ENCODE results near the gene GSTM4. TPM values are rescaled to one million over a fixed set of nuclear protein-coding genes. Genes with fewer than 3 reads are reported as not detected.

Gene GSTM4
- 22.6 TPM for total RNA-seq
- long read RNA-seq, transcript GSTM4-201 (8 exons, 1,321 nt): minor isoform, 10 of 33 reads
- long read RNA-seq, transcript GSTM4-204 (8 exons, 1,412 nt): major isoform, 13 of 33 reads
- long read RNA-seq, partial matches to known transcripts: 2 of 33 reads
- long read RNA-seq, other reads (novel, unspliced or antisense): 8 of 33 reads

DNA sequence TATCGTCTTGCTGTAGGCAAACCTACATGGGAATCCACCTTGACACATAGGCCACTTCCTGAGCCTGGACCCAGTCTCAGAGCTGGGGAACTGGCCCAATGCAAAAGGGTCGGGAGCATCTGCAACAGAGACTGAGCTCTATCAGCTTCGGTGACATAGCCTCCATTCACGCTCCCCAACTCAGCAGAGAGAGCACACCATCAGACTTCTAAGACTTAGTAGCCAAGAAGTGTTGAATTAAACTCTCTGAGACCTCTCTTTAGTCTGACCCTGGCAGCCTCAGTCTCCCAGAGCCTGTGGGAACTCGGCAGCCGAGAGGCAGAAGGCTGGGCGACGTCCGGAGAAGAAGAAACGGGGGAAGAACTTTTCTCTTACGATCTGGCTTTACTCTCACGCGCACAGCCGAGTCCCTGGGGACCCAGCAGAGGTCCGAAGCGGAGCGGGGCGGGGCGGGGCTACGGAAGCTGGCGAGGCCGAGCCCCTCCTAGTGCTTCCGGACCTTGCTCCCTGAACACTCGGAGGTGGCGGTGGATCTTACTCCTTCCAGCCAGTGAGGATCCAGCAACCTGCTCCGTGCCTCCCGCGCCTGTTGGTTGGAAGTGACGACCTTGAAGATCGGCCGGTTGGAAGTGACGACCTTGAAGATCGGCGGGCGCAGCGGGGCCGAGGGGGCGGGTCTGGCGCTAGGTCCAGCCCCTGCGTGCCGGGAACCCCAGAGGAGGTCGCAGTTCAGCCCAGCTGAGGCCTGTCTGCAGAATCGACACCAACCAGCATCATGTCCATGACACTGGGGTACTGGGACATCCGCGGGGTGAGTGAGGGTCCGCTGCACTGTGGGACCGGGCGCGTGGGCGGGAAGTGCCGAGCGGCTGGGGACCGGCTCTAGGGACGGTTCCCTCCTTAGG is at the start of gene GSTM4:
Gene GSTM4, plus strand, starts transcription at position 485 of the 905 bp plus-strand sequence. Its CDS starts 291 bp downstream, at position 776.
- peak; percentile 94 for DNase-seq (ENCODE audit: low spot score)

GRCh38 chr1:109609881-109610280 is 46.0 kb upstream of the GSTM4 start:
- DNase-seq (ENCODE audit: low spot score): no peak

DNA sequence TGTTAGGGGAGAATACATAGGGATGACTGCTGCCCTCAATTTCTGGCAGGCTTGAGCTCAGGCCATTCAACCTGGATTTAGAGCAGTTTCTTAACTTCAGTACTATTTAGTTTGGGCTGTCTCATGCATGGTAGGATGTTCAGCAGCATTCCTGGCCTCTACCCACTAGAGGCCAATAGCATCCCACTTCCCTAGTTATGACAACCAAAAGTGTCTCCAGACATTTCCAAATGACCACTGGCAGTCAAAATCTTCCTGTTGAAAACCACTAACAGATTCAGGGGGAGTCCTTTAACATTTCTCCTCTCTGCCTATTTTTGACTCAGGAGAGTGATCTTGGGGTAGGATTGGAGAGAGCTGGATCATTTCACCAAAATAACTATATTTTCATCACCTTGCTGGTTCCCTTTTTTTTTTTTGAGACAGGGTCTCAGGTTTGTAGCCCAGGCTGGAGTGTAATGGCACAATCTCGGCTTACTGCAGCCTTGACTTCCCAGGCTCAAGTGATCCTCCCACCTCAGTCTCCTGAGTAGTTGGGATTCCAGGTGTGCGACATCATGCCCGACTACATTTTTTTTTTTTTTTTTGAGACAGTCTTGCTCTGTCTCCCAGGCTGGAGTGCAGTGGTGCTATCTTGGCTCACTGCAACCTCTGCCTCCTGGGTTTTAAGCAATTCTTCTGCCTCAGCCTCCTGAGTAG is 45.1 kb upstream of the GSTM4 start:
- no peak for DNase-seq (ENCODE audit: low spot score)

- DNase-seq (ENCODE audit: low spot score): no peak
These were observed 44.5 kb upstream of the GSTM4 start for GRCh38 chr1:109611308-109611990.

DNA sequence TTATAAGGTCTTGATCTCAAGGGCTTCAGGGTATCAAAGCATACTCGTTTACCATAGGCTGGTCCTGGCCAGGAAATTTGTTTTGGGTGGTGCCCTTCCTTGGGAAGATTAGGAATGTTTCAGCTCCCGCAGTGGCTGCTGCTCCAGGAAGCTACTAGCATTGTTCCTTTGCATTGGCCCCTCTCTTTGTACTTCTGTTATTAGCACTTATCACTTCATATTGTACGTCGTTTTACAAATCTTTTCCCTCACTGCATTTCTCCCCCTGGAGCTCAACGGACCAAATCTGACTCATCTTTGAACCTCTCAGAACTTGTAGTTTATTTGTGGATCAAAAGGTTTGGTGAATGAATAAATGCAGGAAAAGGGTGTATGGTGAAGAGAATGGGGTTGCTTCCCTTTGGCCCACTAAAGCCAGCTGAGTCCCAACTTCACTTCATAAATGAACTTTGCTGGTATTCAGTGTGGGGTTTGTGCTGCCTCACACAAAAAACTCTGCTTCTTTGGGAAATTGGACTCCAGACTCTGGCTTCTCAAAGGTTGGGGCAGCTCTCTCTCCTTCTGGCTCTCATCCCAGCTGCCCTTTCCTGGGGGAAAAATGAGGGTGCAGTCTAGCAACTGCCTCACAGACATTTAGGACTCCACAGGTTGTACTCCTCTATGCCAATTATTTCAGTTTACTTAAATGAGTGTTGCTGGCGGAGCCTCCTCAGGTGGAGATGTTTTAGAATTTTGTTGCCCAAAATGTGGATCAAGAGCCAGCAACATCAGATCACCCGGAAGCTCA is 42.3 kb upstream of the GSTM4 start:
- no peak for DNase-seq (ENCODE audit: low spot score)

- DNase-seq (ENCODE audit: low spot score): no peak
These were observed 40.0 kb upstream of the GSTM4 start for GRCh38 chr1:109615879-109616278.

DNA sequence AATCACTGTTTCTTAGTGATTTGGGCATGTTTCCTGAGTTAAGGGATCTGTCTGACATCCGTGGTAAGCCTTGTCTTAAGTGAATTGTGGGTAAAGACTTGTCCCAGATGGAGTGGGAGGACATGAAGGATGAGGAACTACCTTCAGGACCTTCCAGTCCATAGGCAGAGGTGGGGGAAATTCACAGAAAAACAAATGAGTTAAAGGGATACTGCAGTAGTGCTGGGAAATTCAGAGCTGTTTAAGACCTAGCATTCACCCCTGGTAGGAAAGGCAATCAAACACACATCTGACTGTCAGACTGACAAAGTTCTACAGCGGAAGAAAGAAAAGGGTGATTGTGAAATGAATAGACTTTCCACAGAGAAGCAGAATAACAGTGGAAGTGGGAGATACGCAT is 39.5 kb upstream of the GSTM4 start:
- DNase-seq (ENCODE audit: low spot score): no peak

- peak; percentile 26 for DNase-seq (ENCODE audit: low spot score)
These were observed 38.6 kb upstream of the GSTM4 start for GRCh38 chr1:109617291-109617801.

- no peak for DNase-seq (ENCODE audit: low spot score)
These were observed 37.0 kb upstream of the GSTM4 start for GRCh38 chr1:109618661-109619575.

GRCh38 chr1:109619576-109620400 is 36.1 kb upstream of the GSTM4 start, which contains the start of the genes AMPD2 and GNAT2:
AMPD2 (plus strand) TSS chr1:109619837; CDS start chr1:109621176, 1,339 bp downstream.
GNAT2 (minus strand) TSS chr1:109619616; CDS start chr1:109612870, 6,746 bp downstream.
- peak; percentile 94 for DNase-seq (ENCODE audit: low spot score)

- DNase-seq (ENCODE audit: low spot score): no peak
These were observed 35.5 kb upstream of the GSTM4 start for GRCh38 chr1:109620401-109620791.

GRCh38 chr1:109620841-109621286 is 35.0 kb upstream of the GSTM4 start:
- DNase-seq (ENCODE audit: low spot score): peak; percentile 98

DNA sequence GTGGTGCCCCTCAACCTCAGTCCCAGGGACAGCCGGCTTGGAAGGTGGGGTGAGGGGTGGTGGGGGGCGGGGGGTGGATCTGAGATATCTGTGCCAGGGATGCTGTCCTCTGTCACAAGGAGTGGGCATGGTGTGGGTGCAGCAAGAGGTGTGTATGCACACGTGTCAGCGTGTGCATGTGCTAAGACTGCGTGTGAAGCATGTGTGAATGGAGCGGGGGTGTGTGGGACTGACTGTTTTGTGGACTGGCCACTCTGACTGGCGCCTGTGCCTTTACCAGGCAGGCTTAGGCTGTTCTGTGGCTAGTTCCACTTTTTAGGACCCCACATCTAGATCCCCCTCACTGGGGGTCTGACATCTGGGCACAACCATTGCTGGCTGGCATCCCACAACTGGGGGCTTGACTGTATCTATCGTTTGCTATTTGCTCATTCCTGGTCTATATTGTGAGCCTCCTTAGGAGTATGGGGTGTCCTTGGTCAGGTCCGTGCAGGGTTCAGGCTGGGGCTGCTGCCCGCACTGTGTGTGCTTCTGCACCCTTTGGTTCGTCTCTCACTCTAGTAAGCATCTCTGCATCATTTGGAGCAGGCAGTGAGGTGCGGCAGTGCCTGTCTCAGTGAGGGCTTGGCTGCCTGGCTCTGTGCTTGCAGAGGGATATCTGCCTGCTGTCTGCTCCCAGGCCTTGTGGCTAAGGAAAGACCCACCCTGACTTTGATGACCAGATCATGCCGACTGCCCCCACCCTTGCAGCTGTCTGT is 34.3 kb upstream of the GSTM4 start:
- DNase-seq (ENCODE audit: low spot score): no peak

DNA sequence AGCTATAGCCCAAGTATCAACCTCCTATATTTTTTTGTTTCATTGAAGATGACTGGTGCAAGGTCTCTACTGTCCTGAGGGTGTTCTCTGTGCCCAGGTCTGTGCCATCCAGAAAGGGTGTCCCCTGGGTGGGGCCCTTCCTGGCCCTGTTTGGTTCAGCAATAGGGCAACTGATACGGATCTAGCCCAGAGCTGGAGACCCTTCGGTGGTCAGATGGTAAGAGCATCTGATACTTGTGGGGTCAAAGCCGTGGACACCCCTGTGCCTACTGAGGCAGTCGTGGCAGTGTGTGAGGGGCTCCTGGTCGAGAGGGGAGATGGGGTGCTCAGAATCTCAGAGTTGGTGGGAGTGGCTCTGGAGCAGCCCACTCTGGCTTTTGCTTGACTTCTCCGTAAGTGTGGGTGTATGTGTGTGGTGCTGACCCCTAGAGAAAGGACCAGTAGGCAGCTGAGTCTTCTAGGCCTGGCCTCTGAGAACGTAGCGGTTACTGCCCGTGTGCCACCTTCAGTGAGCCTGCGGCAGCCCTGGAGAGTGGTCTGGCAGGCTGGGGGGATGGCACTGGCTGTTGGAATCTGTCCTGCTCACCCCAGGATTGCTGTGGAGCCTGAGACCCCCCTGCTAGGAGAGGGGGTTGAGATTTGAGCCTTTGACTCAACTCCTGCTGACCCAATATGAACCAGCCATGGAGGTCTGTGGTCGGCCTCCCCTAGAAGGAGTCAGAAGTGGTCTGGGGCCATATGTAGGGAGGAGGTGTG is 33.6 kb upstream of the GSTM4 start:
- DNase-seq (ENCODE audit: low spot score): no peak

- DNase-seq (ENCODE audit: low spot score): no peak
These were observed 33.0 kb upstream of the GSTM4 start for GRCh38 chr1:109622895-109623294.

DNA sequence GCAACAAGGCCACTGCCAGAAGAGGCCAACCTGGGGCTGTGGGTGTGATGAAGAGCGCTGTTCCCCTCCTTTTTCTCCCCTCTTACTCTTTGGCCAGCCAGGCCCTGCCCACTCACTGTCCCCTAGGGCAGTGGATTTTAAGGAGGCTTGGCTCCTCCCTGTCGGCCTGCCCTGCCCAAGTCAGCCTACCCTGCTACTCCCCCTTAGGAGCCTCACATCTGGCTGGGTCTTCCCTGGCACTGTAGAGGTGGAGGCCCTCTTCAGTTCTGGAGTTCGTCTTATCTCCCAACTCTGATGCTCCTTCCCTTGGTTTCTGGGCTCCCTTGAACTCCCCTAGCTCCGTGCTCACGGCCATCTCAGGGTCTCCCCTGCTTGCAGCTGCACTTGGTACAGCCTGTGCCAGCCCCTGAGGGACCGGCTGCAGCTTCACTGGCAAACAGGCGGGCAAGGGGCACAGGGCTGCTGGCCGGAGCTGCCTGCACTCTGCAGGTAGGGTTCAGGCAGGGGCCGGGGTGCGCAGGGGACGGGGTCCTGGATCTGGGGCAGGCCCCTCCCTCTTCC is 32.2 kb upstream of the GSTM4 start:
- DNase-seq (ENCODE audit: low spot score): no peak

All from mesenteric fat pad (tissue), 1 donor.